HG03439 (cell line): ENCODE measurements around the gene CTSL.

Experiments used
- ATAC-seq: cut with Tn5 transposase; IDR thresholded peaks from one replicate; pipeline ENCODE4 v1.9.1; 2021; ENCODE audit warnings: mild to moderate bottlenecking, moderate library complexity; ENCODE audit not compliant: unreplicated experiment

Gene CTSL

DNA sequence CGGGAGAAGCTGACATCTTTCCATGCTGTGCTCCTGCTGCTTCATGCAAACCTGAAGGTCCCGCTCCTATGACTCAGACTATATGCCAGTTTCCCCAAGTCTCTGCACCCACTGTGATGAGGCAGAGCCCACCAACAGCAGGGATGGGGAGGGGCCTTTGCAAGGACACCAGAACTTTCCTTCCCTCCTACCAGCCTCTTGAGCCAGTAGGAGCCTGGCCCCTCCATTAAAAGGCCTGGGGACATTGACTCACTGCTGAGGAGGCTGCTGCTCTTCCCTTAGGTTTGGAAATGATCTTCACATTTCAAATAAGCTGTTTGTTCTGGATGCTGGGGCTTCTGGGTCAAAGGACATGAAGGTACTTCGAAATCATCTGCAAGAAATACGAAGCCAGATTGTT lies 26.1 kb upstream of the CTSL start:
- no peak for ATAC-seq

- no peak for ATAC-seq
Observed at GRCh38 chr9:87701491-87701890, 24.4 kb upstream of the CTSL start.

- ATAC-seq = no peak
Observed at GRCh38 chr9:87701931-87702421, 23.9 kb upstream of the CTSL start.

GRCh38 chr9:87702921-87703320 lies 23.0 kb upstream of the CTSL start:
- ATAC-seq = no peak

DNA sequence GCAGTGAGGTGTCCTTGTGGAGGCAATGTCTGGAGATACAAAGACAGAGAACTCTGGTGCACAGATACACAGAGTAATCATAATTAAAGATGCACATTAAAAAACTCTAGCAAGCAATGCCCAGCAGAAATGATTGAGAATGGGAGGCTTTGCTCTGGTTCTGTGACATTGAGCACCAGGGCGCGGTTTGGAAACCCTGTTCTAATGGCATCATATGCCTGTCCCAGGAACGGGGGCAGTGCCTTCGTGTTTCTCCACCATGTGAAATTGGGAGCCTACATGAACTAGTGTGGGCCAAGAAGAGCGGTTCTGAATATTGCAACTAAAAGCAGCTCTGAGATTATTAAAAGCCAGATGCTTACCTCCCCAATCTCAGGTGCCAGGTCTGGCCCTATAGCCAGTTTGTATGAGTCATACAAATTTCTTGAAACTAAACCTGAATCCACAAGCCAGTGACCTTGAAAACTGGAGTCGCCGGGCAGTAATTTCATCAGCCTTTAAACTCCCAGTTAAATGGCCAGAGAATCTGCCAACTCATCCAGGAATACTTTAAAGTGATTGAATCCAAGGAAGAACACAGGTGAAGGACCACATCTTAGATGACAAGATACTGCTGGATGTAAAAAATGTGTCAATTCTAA lies 22.2 kb upstream of the CTSL start:
- ATAC-seq = no peak

DNA sequence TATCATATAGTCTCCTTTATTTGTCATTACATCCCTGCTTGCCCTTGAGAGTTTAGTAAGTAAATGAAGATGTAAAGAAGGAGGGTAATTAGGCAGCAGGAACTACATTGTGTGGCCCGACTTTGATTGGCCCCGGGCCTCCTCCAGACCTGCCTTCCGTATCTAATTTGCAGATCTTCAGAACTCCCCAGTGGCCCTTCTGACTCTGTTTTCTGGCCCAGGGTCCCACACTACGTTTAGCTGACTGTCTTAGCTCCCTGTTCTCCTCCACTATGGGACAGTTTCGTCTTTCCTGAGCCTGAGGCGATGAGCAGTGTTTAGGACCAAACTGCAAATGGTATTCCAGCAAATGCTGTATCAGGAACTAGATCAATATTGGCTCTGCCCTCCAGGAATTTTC lies 21.6 kb upstream of the CTSL start:
- no peak for ATAC-seq

- ATAC-seq = no peak
Observed at GRCh38 chr9:87706066-87706739, 19.7 kb upstream of the CTSL start.

GRCh38 chr9:87707805-87708506 lies 18.0 kb upstream of the CTSL start:
- no peak for ATAC-seq

DNA sequence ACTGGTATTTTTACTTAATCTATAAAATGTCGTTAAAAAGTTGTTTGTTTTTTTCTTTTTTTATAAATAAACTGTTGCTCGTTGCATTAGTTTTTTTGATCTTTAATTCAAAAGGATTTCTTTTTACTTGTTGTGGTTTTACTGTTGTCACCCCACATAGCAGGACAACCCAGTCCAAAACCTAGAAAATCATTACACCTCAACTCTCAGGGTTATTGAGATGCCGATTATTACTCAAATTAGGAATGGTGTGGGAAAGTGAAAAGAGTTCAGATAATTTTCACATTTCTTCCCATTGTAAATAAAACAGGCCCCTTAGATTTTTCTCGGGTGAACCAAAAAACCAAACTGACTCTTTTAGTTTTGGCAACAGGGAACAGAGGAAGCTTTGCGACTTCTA lies 17.4 kb upstream of the CTSL start:
- ATAC-seq = no peak

- ATAC-seq = no peak
Observed at GRCh38 chr9:87708986-87709728, 16.8 kb upstream of the CTSL start.

- no peak for ATAC-seq
Observed at GRCh38 chr9:87710443-87710842, 15.5 kb upstream of the CTSL start.

GRCh38 chr9:87711857-87712800 lies 13.8 kb upstream of the CTSL start:
- no peak for ATAC-seq

DNA sequence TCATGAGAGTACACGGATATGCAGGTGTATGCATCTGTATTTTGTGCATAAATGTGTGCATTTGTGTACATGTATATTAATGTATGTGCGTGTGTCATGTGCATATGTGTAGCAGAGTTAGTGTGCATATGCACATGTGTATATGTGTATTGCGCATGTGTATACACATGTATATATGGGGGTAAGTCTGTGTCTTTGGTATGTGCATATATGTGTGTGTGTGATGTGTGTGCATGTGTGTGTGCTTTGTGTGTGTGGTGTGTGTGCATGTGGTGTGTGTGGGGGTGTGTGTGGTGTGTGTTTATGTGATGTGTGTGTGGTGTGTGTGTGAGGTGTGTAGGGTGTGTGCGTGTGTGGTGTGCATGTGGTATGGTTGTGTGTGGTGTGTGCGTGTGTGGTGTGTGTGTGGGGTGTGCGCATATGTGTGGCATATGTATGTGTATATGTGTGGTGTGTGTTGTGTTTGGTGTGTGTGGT lies 13.1 kb upstream of the CTSL start:
- ATAC-seq = no peak

DNA sequence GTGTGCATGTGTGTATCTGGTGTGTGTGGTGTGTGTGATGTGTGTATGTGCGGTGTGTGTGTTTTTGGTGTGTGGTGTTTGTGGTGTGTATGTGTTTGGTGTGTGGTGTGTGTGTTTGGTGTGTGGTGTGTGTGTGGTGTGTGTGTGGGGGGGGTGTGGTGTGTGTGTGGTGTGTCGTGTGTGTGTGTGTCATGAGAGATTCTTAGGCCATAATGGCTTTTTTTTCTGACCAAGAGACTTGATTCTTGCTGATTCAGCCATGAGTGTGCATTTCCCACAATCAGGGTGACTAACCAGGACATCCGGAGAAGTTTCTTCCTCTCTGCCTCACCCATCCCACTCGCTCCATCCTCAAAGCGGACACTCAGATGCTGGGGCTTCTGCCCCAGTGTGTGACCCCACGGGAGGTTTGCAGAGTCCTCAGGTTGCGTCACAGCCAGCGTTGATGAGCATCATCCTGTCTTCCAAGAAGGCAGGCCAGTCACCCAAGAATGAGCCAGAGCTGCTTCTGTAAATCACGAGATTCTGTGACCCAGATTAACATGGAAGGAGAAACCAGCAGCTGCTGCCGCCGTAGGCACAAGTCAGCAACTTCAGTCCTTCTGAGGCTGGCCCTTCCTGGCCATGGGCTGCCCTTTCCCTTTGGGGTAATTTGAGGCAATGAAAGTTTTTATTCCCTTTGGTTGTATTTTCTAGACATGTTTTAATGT lies 12.5 kb upstream of the CTSL start:
- ATAC-seq = no peak

GRCh38 chr9:87713988-87714330 lies 12.0 kb upstream of the CTSL start:
- no peak for ATAC-seq

- no peak for ATAC-seq
Observed at GRCh38 chr9:87714819-87715218, 11.1 kb upstream of the CTSL start.

- ATAC-seq = no peak
Observed at GRCh38 chr9:87716141-87716540, 9.8 kb upstream of the CTSL start.

DNA sequence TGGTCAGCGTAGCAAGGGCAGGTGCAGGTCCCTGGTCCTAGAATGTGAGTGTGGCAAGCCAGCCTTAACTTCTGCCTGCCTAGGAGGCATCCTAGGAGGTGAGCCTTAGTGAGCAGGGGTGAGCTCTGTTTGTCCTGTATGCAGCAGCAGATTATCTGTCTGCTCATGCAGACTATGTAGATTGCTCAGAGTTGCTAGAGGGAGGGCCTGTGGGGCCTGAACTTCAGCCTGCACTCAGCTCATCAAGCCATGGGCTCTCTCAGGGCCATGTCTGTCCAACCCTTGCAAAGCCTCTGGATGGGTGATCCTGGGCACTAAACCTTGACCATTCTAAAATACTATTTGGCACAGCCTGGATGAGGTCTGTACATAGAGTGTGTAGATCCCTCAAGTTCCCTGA lies 8.5 kb upstream of the CTSL start:
- no peak for ATAC-seq

GRCh38 chr9:87718231-87718630 lies 7.7 kb upstream of the CTSL start:
- ATAC-seq = no peak
